ENCODE results near the gene ATP6V1B1.

DNA sequence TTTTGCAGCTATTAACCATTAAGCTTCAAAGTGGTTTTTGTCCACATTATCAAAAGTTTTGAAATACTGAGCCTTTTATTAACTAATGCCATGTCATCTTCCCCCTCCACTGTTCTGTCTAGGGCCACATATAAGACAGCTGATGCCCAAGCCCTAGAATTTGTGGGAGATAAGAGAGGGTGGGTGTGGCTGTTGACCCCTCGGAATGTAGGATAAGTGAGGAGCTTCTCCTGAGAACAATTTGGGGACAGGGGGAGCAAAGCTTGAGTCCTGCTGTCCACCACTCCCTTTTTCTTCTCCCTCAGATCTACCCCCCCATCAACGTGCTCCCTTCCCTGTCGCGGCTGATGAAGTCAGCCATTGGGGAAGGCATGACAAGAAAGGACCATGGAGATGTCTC lies 28.4 kb downstream of the ATP6V1B1 start:
- TF ChIP-seq TARDBP (IDR thresholded peaks at IDR 0.05) = no peak
- no peak for TF ChIP-seq HDGF (IDR thresholded peaks at IDR 0.05; ENCODE audit: borderline replicate concordance)

All from HEK293T (cell line).